OCI-LY7 (cell line): ENCODE measurements around the gene FBXW12. TPM values are rescaled to one million over a fixed set of nuclear protein-coding genes. Genes with fewer than 3 reads are reported as not detected.

Experiments used
- BruUV-seq: library from RNA; stranded (reverse); fragments of 400-500 nt; replicated peaks from 2 replicates; lab custom pipeline; 2021; lab: Mats Ljungman, UMichigan
- CTCF ChIA-PET: fragments of 300-600 bp; sonication (Branson Sonifier 250); formaldehyde crosslinking; loops from one replicate; lab custom pipeline; 2022; ENCODE audit warnings: antibody characterized with exemption; ENCODE audit not compliant: unreplicated experiment; lab: Charles Lee
- POLR2A ChIA-PET: fragments of 300-600 bp; sonication (Branson Sonifier 250); formaldehyde crosslinking; loops from one replicate; lab custom pipeline; 2022; ENCODE audit warnings: antibody characterized with exemption; lab: Charles Lee
- DNase-seq: peaks from one replicate; pipeline ENCODE4 v3.0.0-alpha.2; 2015; ENCODE audit warnings: low spot score
- H2AFZ ChIP-seq: fragments of 200-600 bp; sonication (generic), shearing (Covaris generic); 2 replicates; pipeline ENCODE4 v1.6.1; 2014; ENCODE audit warnings: mild to moderate bottlenecking, antibody characterized with exemption, low read length, moderate library complexity
- H3K27ac ChIP-seq: fragments of 200-600 bp; sonication (generic); 2 replicates; pipeline ENCODE4 v1.5.1; 2014; ENCODE audit warnings: mixed run types, low read depth, mild to moderate bottlenecking, moderate library complexity, low read length, inconsistent platforms; ENCODE audit not compliant: poor library complexity, severe bottlenecking
- H3K36me3 ChIP-seq: fragments of 200-600 bp; sonication (generic); 2 replicates; pipeline ENCODE4 v1.6.1; 2014; ENCODE audit warnings: mild to moderate bottlenecking, antibody characterized with exemption, low read length, moderate library complexity, mixed read lengths; ENCODE audit not compliant: insufficient read depth
- H3K4me1 ChIP-seq: fragments of 200-600 bp; sonication (generic); 2 replicates; pipeline ENCODE4 v1.5.1; 2014; ENCODE audit warnings: mild to moderate bottlenecking, low read length; ENCODE audit not compliant: insufficient read depth, poor library complexity, severe bottlenecking
- H3K4me2 ChIP-seq: fragments of 200-600 bp; sonication (generic); 2 replicates; pipeline ENCODE4 v1.6.1; 2014; ENCODE audit warnings: mild to moderate bottlenecking, low read length
- H3K4me3 ChIP-seq: fragments of 200-600 bp; sonication (generic); 2 replicates; pipeline ENCODE4 v1.5.1; 2014; ENCODE audit warnings: mild to moderate bottlenecking, low read depth, low read length; ENCODE audit not compliant: poor library complexity, severe bottlenecking
- H3K79me2 ChIP-seq: fragments of 200-600 bp; sonication (generic); 2 replicates; pipeline ENCODE4 v1.6.1; 2016; ENCODE audit warnings: low read depth, mild to moderate bottlenecking, low read length, moderate library complexity, mixed read lengths; ENCODE audit not compliant: insufficient read depth
- H3K9me2 ChIP-seq: fragments of 200-600 bp; sonication (generic); 2 replicates; pipeline ENCODE4 v1.6.1; 2016; ENCODE audit warnings: mild to moderate bottlenecking, low read length, mixed read lengths; ENCODE audit not compliant: insufficient read depth
- H3K9me3 ChIP-seq: fragments of 200-600 bp; sonication (generic); 2 replicates; pipeline ENCODE4 v1.6.1; 2014; ENCODE audit warnings: mild to moderate bottlenecking, mixed run types, low read length, mixed read lengths
- H4K20me1 ChIP-seq: fragments of 200-600 bp; sonication (generic); 2 replicates; pipeline ENCODE4 v1.6.1; 2014; ENCODE audit warnings: mild to moderate bottlenecking, antibody characterized with exemption, low read length, moderate library complexity, mixed read lengths; ENCODE audit not compliant: insufficient read depth
- CTCF ChIP-seq: fragments of 200-600 bp; sonication (generic); conservative IDR thresholded peaks from 2 replicates; pipeline ENCODE4 v1.5.1; 2014; ENCODE audit warnings: mild to moderate bottlenecking, antibody characterized with exemption, low read length, moderate library complexity, mixed read lengths
- EZH2phosphoT487 ChIP-seq: fragments of 200-600 bp; sonication (generic); IDR thresholded peaks from 2 replicates; pipeline ENCODE4 v1.6.1; 2018; ENCODE audit warnings: low read depth, borderline replicate concordance, mild to moderate bottlenecking, mixed run types, antibody characterized with exemption, low read length, moderate library complexity, mixed read lengths
- intact Hi-C: fragments of 100-400 bp; cut with micrococcal nuclease; formaldehyde crosslinking; loops from one replicate; pipeline ENCODE4 v1.10.0; 2022; ENCODE audit not compliant: unreplicated experiment
- total RNA-seq, 2 experiments: library from RNA; depleted of rRNA in 1 of 2; stranded (reverse); fragments of >200 nt in 1 of 2; shearing (Covaris generic) in 1 of 2; gene quantifications; 2 replicates each; pipeline ENCODE4 v1.2.3, GENCODE V29; 2014 to 2022

The FBXW12 gene
- total RNA-seq, 2 experiments from 2014 or later: 0.44 to 0.50 TPM

GRCh38 chr3:48418140-48418539 lies 46.1 kb downstream of the FBXW12 start:
- H4K20me1 ChIP-seq: no peaks in the 10 kb centered on the region
- H3K79me2 ChIP-seq: no peaks in the 10 kb centered on the region
- no peak for DNase-seq
- no peak overlapping the region for H3K4me2 ChIP-seq
- CTCF ChIA-PET: no interaction called here
- no peak overlapping the region for H3K27ac ChIP-seq
- H3K4me3 ChIP-seq: no peak overlapping the region
- intact Hi-C loops: no loop called here
- BruUV-seq: no TSS peak
- no peak for TF ChIP-seq CTCF
- no peak for TF ChIP-seq EZH2phosphoT487
- POLR2A ChIA-PET: interaction anchor here (0.7 kb wide), 1 partner anchor 115 kb away, joined by 6 read pairs; no protein-coding TSS in a partner anchor
- H3K36me3 ChIP-seq: no peaks in the 10 kb centered on the region
- no peaks in the 10 kb centered on the region for H3K9me2 ChIP-seq
- no peak overlapping the region for H2AFZ ChIP-seq
- H3K9me3 ChIP-seq: no peaks in the 10 kb centered on the region
- peaks cover 6% of the 10 kb centered on the region for H3K4me1 ChIP-seq

GRCh38 chr3:48418651-48419050 lies 46.6 kb downstream of the FBXW12 start:
- TF ChIP-seq CTCF: no peak
- TF ChIP-seq EZH2phosphoT487: no peak
- DNase-seq: no peak
- POLR2A ChIA-PET: interaction anchor here (0.6 to 0.9 kb wide), 3 partner anchors 11 to 114 kb away, joined by 3 to 6 read pairs (median 3); no protein-coding TSS in a partner anchor

GRCh38 chr3:48419149-48419548 lies 47.1 kb downstream of the FBXW12 start:
- Histone ChIP-seq H3K36me3 (no peaks in the 10 kb centered on the region), H3K9me3 (no peaks in the 10 kb centered on the region), H3K4me1 (no peaks in the 10 kb centered on the region), H3K27ac (no peak overlapping the region), H3K9me2 (no peaks in the 10 kb centered on the region), H3K79me2 (no peaks in the 10 kb centered on the region), H2AFZ (no peak overlapping the region), H3K4me3 (no peak overlapping the region), H4K20me1 (no peaks in the 10 kb centered on the region), H3K4me2 (no peak overlapping the region)
- no TSS peak for BruUV-seq
- TF ChIP-seq EZH2phosphoT487 (no peak), CTCF (no peak)
- intact Hi-C loops: no loop called here
- POLR2A ChIA-PET: interaction anchor here (0.6 to 0.9 kb wide), 3 partner anchors 12 to 640 kb away, joined by 3 read pairs; no protein-coding TSS in a partner anchor
- CTCF ChIA-PET: no interaction called here
- DNase-seq: no peak

More at GRCh38 chr3:48418651-48419050, 46.6 kb downstream of the FBXW12 start:
- H3K4me1 ChIP-seq: peaks cover under 1% of the 10 kb centered on the region
- CTCF ChIA-PET: no interaction called here
- no peak overlapping the region for H3K4me2 ChIP-seq
- no peaks in the 10 kb centered on the region for H4K20me1 ChIP-seq
- no peaks in the 10 kb centered on the region for H3K9me2 ChIP-seq
- H3K27ac ChIP-seq: no peak overlapping the region
- H3K79me2 ChIP-seq: no peaks in the 10 kb centered on the region
- intact Hi-C loops: no loop called here
- H3K36me3 ChIP-seq: no peaks in the 10 kb centered on the region
- no peak overlapping the region for H2AFZ ChIP-seq
- BruUV-seq: no TSS peak
- H3K9me3 ChIP-seq: no peaks in the 10 kb centered on the region
- H3K4me3 ChIP-seq: no peak overlapping the region
